Central memory CD8-positive, alpha-beta T cell (primary cell): ENCODE measurements around the gene BANK1.
"Not testable (repeated sequence)": the region's sequence is repeated elsewhere in the genome, so short reads cannot be mapped to it uniquely, and the experiment has no call there.

Experiments used
- ATAC-seq: fragments of 150-1000 bp; cut with Tn5 transposase; replicated peaks from 2 replicates; pipeline ENCODE4 v1.10.0; 2022; ENCODE audit warnings: mild to moderate bottlenecking, moderate FRiP score, moderate number of reproducible peaks; ENCODE audit not compliant: poor library complexity, severe bottlenecking; ENCODE audit errors: extremely low read depth
- DNase-seq, 2 donors: peaks; one replicate each; pipeline ENCODE4 v3.0.0; 2021; ENCODE audit warnings: low spot score in 2 of 2
- H3K27ac Mint-ChIP-seq: one replicate; pipeline ENCODE4 v1.8.0; 2022; ENCODE audit warnings: low read depth, mild to moderate bottlenecking, moderate library complexity, mixed read lengths
- H3K27me3 Mint-ChIP-seq: one replicate; pipeline ENCODE4 v1.8.0; 2022; ENCODE audit warnings: mixed read lengths
- H3K36me3 Mint-ChIP-seq: one replicate; pipeline ENCODE4 v1.8.0; 2022; ENCODE audit warnings: mild to moderate bottlenecking, moderate library complexity, mixed read lengths; ENCODE audit not compliant: insufficient read depth
- H3K4me1 Mint-ChIP-seq: one replicate; pipeline ENCODE4 v1.8.0; 2022; ENCODE audit warnings: mixed read lengths
- H3K4me3 Mint-ChIP-seq: one replicate; pipeline ENCODE4 v1.8.0; 2022; ENCODE audit warnings: mild to moderate bottlenecking, moderate library complexity, mixed read lengths
- H3K9me3 Mint-ChIP-seq: one replicate; pipeline ENCODE4 v1.8.0; 2022; ENCODE audit warnings: mixed read lengths

Gene BANK1

DNA sequence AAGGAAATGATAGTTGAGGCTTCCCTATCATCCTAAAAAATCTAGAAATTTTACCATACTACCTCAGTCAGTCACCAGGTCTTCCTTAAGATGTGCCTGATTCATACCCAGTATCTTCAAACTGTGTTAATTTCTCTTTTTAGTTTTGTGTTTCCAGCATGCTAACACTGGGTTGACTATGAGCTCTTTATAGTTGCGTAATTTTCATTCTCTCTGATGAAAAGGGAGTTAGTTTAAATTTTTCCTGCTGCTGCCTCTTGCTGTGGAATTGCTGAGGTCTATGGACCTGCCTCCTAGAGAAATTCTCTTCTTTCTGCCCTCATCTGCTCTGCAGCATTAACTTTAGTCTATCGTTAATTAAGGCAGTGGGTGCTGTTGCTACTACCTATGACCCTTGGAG is 66.6 kb downstream of the BANK1 start:
- no peaks in the 10 kb centered on the region for H3K9me3 Mint-ChIP-seq
- H3K4me1 Mint-ChIP-seq: no peaks in the 10 kb centered on the region
- H3K4me3 Mint-ChIP-seq: no peak overlapping the region
- peaks cover 3% of the 10 kb centered on the region for H3K36me3 Mint-ChIP-seq
- DNase-seq: no peak
- ATAC-seq: no peak
- H3K27me3 Mint-ChIP-seq: no peaks in the 10 kb centered on the region
- H3K27ac Mint-ChIP-seq: no peak overlapping the region

DNA sequence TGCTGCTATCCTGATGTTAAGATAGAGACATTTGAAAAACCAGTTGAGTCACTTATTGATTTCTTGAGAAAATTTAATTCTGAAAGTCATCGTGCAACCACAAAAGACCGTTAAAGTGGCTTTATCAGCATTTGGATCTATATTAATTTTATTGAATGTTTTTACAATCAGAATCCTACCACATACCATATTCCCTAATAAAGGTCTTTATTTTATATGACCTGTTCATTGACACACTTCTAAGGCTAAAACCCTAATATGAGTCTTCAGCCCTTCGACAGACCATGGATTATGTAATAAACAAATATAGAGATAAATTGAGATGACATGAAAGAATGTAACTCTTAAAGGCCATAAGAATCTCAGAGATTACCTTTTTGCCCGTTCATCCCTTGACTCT is 68.1 kb downstream of the BANK1 start:
- no peaks in the 10 kb centered on the region for H3K4me1 Mint-ChIP-seq
- ATAC-seq: no peak
- H3K36me3 Mint-ChIP-seq: peaks cover 3% of the 10 kb centered on the region
- no peaks in the 10 kb centered on the region for H3K27me3 Mint-ChIP-seq
- no peak overlapping the region for H3K4me3 Mint-ChIP-seq
- H3K27ac Mint-ChIP-seq: no peak overlapping the region
- DNase-seq: no peak
- H3K9me3 Mint-ChIP-seq: no peaks in the 10 kb centered on the region

DNA sequence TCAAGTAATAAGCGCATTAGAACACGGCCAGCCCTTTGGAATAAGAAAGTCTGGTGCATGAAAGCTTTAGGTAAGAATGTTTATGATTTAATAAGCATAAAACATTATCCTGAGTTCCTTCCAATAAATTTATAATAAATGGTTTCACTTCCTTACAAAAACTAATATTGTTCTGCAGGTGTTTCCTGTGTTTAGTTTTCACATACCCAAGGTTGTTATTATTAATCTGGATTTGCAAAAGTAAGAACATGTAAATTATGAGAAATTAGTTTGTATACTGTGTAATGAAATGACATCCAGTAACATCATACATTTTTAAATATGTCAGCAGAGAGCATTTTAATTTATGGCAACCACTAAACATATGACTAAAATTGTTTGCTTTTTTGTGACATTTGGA is 72.1 kb downstream of the BANK1 start:
- no peak for ATAC-seq
- H3K27ac Mint-ChIP-seq: no peak overlapping the region

GRCh38 chr4:101864660-101865059 is 74.1 kb downstream of the BANK1 start:
- Mint-ChIP-seq H3K27ac (no peak overlapping the region), H3K36me3 (no peaks in the 10 kb centered on the region)
- no peak for ATAC-seq

More for the DNA sequence above, 72.1 kb downstream of the BANK1 start:
- no peak overlapping the region for H3K4me3 Mint-ChIP-seq
- peaks cover 3% of the 10 kb centered on the region for H3K36me3 Mint-ChIP-seq
- H3K27me3 Mint-ChIP-seq: peaks cover 19% of the 10 kb centered on the region
- H3K9me3 Mint-ChIP-seq: no peaks in the 10 kb centered on the region
- no peaks in the 10 kb centered on the region for H3K4me1 Mint-ChIP-seq
- DNase-seq: no peak

DNA sequence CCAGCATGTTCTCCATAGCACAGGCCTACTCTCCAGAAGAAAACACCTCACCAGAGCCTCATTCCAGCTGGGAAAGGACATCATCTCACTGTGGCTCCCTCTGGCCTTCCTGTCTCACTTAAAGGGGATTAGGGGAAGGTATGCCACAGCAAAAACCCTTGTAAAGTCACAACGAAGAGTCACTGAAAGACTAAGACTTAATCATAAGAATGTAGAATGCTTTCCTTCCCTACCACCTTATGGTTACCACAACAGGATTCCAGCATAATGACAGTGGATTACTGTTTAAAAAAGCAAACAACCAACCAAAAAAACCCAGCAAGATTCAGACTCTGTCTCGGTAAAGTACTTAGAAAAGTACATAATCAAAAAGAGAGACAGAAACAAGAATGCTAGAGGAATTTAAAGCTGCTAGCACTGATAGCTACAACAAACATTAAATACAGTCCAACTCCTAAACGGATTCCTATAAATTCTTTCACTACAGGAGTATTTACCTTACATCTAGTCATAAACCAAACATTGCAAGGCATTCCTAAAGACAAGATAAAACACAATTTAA is 75.1 kb downstream of the BANK1 start:
- Mint-ChIP-seq H3K4me3 (no peak overlapping the region), H3K27me3 (peaks cover 19% of the 10 kb centered on the region), H3K36me3 (no peaks in the 10 kb centered on the region), H3K4me1 (no peaks in the 10 kb centered on the region), H3K27ac (no peak overlapping the region), H3K9me3 (no peaks in the 10 kb centered on the region)
- DNase-seq: no peak
- no peak for ATAC-seq

More at GRCh38 chr4:101864660-101865059, 74.1 kb downstream of the BANK1 start:
- no peak overlapping the region for H3K4me3 Mint-ChIP-seq
- H3K9me3 Mint-ChIP-seq: no peaks in the 10 kb centered on the region
- H3K27me3 Mint-ChIP-seq: peaks cover 19% of the 10 kb centered on the region
- no peak for DNase-seq
- H3K4me1 Mint-ChIP-seq: no peaks in the 10 kb centered on the region

DNA sequence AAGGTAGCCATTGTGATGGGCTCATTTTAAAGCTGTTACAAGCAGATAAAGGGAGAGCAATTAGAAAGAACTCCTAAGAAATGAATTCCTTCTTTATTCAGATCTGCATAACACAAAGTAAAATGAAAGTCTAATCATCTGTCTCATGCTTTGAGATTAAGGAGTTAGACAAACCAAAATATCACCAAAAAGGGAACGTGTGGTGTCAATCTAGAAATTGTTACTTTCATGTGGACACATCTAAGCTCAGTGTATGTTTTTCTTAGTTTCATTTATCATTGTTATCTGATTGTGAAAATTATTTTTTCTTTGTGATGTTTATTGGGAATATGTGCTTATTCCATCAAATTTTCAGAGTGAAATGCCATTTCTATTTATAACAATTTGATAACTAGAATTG is 80.3 kb downstream of the BANK1 start:
- H3K36me3 Mint-ChIP-seq: no peaks in the 10 kb centered on the region

DNA sequence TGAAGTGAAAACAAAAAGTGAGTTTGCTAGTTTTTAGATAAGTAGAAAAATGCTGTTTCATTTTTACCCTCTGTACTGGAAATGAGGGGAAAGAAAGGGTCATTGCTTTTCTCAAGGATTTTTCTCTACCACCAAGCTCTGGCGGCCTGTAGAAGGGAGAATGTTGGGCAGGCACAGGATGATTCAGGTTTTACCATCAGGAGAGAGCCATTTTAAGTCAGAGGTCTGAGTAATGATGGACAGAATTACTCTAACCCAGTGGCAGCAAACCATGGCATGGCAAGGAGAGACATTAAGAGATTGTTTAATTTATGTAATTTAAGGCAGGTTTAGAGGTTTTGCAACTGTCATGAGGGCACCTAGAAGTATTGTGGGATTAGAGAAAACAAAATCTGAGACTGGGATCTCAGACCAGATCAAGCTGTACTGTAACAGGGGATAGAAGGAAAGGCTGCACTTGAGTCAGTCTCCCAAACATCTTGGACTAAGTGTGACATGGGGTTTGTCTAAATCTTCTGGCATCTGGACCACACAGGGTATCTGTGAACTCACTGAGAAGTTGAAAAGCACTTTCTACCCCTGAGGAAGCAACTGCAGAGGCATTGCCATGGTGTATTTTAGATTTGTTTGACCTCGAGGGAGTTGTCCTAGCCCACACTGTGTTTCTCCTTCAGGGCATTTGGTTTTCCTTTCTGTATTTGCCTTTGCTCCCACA is 81.6 kb downstream of the BANK1 start:
- peaks cover 1% of the 10 kb centered on the region for H3K36me3 Mint-ChIP-seq
- H3K4me1 Mint-ChIP-seq: no peaks in the 10 kb centered on the region
- no peak overlapping the region for H3K27ac Mint-ChIP-seq
- no peak overlapping the region for H3K4me3 Mint-ChIP-seq
- DNase-seq: no peak
- H3K27me3 Mint-ChIP-seq: peaks cover 18% of the 10 kb centered on the region
- ATAC-seq: no peak
- H3K9me3 Mint-ChIP-seq: no peaks in the 10 kb centered on the region

More for the DNA sequence above, 80.3 kb downstream of the BANK1 start:
- peaks cover 21% of the 10 kb centered on the region for H3K27me3 Mint-ChIP-seq
- H3K9me3 Mint-ChIP-seq: no peaks in the 10 kb centered on the region
- DNase-seq (no peak), ATAC-seq (no peak)
- H3K4me1 Mint-ChIP-seq: no peaks in the 10 kb centered on the region
- no peak overlapping the region for H3K4me3 Mint-ChIP-seq
- no peak overlapping the region for H3K27ac Mint-ChIP-seq

GRCh38 chr4:101885574-101885973 is 95.0 kb downstream of the BANK1 start:
- no peak overlapping the region for H3K27ac Mint-ChIP-seq
- no peak for ATAC-seq
- no peaks in the 10 kb centered on the region for H3K27me3 Mint-ChIP-seq
- peaks cover 3% of the 10 kb centered on the region for H3K36me3 Mint-ChIP-seq
- no peak for DNase-seq
- no peaks in the 10 kb centered on the region for H3K9me3 Mint-ChIP-seq
- no peaks in the 10 kb centered on the region for H3K4me1 Mint-ChIP-seq
- no peak overlapping the region for H3K4me3 Mint-ChIP-seq

DNA sequence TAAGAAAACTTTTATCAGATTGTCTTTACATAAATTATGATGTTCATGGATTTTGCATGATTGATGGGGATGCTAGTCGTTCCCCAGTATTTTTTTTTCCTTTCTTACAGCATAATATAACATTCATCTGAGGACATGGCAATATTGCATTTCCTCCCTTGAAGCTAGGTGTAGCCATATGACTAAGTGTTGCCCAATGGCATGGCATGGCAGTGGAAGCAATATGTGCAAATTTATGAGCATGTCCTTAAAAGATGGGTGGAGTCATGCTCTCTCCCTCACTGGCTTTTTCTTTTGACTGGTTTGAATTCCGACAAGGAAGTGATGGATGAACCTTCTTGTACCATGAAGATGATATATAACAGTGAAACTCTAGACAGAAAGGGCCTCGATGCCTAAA is 96.3 kb downstream of the BANK1 start:
- no peaks in the 10 kb centered on the region for H3K27me3 Mint-ChIP-seq

DNA sequence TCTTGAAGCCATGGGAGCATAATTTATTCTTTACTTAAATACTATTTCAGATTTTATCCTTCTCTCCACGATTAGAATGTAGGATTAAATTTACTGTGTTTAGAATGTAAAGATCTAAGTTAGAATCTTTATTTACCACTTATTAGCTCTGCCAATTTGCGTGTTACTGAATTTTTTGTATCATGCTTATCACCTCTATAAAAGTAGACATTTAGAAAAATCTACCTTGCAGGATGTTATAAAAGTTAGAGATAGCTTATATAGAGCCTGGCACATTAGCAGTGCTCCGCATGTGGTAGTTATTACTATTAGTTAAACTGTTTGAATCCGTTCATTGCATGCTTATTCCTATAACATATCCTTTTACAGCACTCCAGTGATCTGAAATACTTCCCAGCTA is 97.9 kb downstream of the BANK1 start:
- H3K36me3 Mint-ChIP-seq: no peaks in the 10 kb centered on the region
- no peaks in the 10 kb centered on the region for H3K4me1 Mint-ChIP-seq
- ATAC-seq (no peak), DNase-seq (no peak)
- H3K9me3 Mint-ChIP-seq: no peaks in the 10 kb centered on the region
- no peak overlapping the region for H3K4me3 Mint-ChIP-seq
- H3K27ac Mint-ChIP-seq: no peak overlapping the region
- H3K27me3 Mint-ChIP-seq: no peaks in the 10 kb centered on the region

More for the DNA sequence above, 96.3 kb downstream of the BANK1 start:
- ATAC-seq (no peak), DNase-seq (no peak)
- H3K4me3 Mint-ChIP-seq: no peak overlapping the region
- no peaks in the 10 kb centered on the region for H3K9me3 Mint-ChIP-seq
- peaks cover 3% of the 10 kb centered on the region for H3K36me3 Mint-ChIP-seq
- H3K27ac Mint-ChIP-seq: no peak overlapping the region
- no peaks in the 10 kb centered on the region for H3K4me1 Mint-ChIP-seq

DNA sequence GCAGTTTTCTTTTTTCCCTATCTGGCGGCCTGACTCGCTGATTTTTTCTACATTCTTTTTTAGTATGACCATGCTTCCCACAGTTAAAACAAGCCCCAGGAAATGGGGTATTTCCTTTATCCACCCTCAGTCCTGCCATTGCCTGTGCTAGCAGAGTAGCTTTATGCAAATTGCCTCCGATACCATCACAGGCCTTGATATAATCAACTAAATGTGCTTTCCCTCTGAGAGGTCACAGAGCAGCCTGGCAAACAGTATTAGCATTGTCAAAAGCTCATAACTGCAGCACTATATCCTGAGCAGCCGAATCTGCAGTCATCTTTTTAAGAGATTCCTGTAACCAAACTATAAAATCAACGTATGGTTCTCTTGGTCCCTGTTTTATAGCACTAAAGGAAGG is 115.0 kb downstream of the BANK1 start:
- not testable (repeated sequence) for H3K9me3 Mint-ChIP-seq, DNase-seq, ATAC-seq, H3K4me1 Mint-ChIP-seq, H3K27ac Mint-ChIP-seq, H3K36me3 Mint-ChIP-seq, H3K4me3 Mint-ChIP-seq
- H3K27me3 Mint-ChIP-seq: peaks cover 15% of the 10 kb centered on the region

- H3K36me3 Mint-ChIP-seq: no peaks in the 10 kb centered on the region
- DNase-seq (no peak), ATAC-seq (no peak)
- no peak overlapping the region for H3K27ac Mint-ChIP-seq
- H3K9me3 Mint-ChIP-seq: peaks cover 6% of the 10 kb centered on the region
- H3K4me1 Mint-ChIP-seq: no peaks in the 10 kb centered on the region
- no peak overlapping the region for H3K4me3 Mint-ChIP-seq
- peaks cover 4% of the 10 kb centered on the region for H3K27me3 Mint-ChIP-seq
These were observed 120.3 kb downstream of the BANK1 start for GRCh38 chr4:101910786-101911373.

GRCh38 chr4:101911616-101912015 is 121.1 kb downstream of the BANK1 start:
- ATAC-seq: no peak
- no peak for DNase-seq
- peaks cover 6% of the 10 kb centered on the region for H3K9me3 Mint-ChIP-seq
- no peak overlapping the region for H3K4me3 Mint-ChIP-seq
- no peaks in the 10 kb centered on the region for H3K27me3 Mint-ChIP-seq
- no peaks in the 10 kb centered on the region for H3K36me3 Mint-ChIP-seq
- no peak overlapping the region for H3K27ac Mint-ChIP-seq
- no peaks in the 10 kb centered on the region for H3K4me1 Mint-ChIP-seq
